ENCODE data around the gene DTNBP1.
A peak's percentile ranks its signal among the peaks of the same experiment; 100 is the strongest.

DTNBP1 gene

GRCh38 chr6:15530411-15530810 lies 132.4 kb downstream of the DTNBP1 start:
- no peak for DNase-seq

GRCh38 chr6:15528870-15529269 lies 134.0 kb downstream of the DTNBP1 start:
- DNase-seq = no peak

GRCh38 chr6:15527838-15528617 lies 134.8 kb downstream of the DTNBP1 start:
- DNase-seq = no peak

GRCh38 chr6:15526212-15526701 lies 136.6 kb downstream of the DTNBP1 start:
- DNase-seq = no peak

DNA sequence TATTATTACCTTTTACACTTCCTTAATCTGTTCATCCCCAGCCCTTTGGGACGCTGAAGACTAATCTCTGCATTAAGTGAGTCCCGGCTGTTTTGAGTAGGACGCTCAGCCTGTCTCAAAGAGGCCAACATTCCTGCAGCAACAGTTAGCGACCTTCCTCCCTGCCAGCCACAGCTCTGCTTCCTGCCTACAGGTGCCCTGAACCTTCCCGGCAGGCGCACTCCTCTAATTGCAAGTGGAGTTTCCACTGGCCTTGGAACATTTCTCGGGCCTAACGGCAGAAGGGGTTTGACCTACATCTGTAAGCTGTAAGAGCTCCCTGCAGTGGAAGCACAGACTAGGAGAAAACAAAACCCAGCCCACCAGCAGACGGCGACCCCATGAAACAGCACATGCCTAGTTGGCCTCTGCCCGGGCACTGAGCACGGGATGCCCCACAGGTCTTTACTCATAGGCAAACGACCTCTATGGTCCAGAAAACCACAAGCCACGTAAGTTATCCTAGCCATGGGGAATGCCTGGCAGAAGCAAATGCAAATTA lies 137.9 kb downstream of the DTNBP1 start:
- no peak for DNase-seq

- DNase-seq = no peak
Measured at GRCh38 chr6:15523679-15524630, 138.9 kb downstream of the DTNBP1 start.

DNA sequence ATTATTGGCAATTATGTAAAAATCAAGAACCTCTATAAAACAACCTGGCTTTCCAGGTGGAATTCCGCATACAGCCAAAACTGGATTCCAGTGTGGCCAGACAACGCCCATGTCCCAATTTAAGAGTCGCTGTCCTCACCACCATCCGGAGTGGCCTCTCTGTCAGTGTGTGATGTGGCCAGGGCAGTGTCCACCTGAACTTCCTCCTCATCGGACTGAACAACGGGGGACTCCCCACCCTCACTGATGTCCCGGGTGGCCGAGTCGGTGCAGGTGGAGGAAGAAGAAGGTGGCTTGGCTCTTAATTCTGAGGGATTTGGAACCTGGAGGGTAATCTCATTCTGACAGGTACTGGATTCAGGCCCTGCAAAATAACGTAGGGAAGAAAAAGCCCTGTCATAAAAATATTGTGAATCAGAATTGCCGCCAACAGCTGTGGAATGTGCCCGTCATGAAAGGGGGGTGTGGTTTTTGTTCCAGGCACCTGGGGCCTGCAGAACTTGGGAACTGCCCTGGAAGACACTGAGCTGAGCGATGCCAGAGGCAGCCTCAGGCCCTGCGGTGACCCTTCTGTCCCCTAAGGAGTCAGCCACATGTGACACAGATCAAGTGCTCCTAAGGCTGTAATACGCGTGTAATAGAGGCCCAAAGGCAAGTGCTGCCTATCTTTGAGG lies 139.8 kb downstream of the DTNBP1 start:
- DNase-seq = no peak

DNA sequence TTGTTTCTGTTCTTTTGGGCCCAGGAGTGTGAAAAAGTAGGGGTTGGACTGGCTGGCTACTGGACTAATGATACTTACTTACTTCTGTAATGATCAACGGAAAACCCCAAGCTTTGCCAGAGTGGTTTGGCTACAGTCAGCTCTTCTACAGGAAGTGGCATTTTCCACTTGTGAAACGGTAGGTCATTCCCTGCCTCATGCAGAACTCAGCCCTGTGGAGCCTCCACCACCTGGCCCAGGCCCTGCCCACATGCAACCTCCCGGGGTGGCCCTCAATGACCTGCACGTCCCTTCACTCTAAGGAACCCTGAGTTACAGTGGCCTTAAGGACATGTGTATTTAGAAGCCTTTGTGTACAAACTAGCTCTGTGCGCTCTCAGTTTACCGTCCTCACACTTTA lies 140.4 kb downstream of the DTNBP1 start:
- DNase-seq = no peak

DNA sequence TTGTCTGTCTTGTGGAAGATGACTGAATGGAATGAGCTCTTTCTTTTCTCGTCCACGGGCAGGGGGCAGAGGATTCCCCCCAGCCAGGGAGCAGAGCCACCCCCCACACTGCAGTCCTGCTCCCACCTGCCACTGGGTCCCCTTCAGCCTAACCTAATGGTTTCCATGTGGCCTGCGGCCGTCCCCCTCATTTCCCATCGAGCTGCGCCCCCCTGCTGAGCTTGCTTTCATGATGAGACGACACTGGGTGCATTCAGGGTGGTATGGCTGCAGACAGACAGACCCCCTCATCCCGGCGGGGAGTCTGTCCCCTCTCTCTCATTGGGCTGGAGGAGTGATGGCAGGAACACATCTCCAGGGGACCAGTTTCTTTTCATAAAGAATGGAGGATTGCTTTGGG lies 140.8 kb downstream of the DTNBP1 start:
- DNase-seq = no peak

DNA sequence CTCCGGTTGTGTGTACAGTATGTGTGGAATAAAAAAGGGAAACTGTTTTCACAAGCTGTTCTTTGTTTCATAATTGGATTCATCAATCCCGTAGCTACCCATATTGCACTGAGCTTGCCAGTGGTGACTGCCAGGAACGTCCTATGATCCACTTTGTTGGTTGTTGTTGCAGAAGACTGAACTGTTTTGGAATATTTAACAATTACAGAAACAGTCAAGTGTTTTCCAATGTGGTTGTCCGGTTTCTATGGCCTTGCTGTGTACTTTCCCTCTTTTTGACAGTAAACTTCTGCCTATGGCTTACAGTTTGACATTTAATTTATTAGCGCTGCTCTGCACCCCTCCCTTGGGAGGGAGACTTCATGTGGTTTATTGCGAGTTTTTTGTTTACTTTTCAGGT lies 141.2 kb downstream of the DTNBP1 start:
- peak; percentile 10 for DNase-seq

DNA sequence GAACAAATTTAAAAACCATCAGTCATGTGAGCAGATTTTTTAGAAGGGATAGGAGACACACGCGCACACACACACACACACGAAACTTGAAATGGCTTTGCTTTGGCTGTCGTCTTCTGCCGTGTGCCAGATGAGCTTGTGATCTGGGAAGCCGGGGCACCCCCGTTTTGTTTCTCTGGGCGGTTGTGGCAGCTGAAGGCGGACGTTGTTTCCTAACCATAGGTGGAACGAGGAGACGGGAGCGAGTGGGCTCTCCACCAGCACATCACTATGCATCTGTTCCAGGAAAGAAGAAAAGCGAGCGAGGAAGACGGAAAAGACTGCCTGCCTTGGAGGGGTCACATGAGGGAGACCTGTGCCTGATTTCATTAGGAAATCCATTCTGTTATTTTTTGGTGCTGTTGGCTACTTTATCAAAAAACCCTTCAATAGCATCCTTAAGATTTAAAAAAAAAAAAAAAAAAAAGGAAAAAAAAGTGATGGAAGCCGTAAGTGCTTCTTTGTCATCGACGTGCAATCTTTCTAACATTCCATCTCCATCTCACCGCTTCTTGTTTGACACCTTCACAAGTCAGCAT lies 142.1 kb downstream of the DTNBP1 start:
- no peak for DNase-seq

DNA sequence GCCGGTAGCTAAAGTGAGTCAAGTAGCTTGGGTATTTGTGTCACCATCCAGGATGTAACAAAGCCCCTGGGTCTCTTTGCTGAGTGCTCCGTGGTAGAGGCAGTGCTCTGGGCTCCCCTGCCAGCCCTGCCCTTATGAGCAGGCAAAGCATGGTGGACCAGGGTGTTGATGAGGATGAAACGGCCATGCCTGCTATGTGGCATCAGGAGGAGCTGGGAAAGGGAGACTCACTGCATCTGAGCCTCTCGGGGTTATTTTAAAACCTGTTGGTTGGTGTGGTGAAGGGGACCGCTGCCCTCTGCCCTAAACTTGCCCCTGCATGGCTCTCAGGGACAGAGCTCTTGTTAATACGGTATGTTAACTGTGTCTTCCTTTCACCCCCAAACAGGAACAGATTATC lies 143.1 kb downstream of the DTNBP1 start:
- no peak for DNase-seq

- DNase-seq = no peak
Measured at GRCh38 chr6:15518878-15519277, 143.9 kb downstream of the DTNBP1 start.

- no peak for DNase-seq
Measured at GRCh38 chr6:15518057-15518456, 144.8 kb downstream of the DTNBP1 start.

DNA sequence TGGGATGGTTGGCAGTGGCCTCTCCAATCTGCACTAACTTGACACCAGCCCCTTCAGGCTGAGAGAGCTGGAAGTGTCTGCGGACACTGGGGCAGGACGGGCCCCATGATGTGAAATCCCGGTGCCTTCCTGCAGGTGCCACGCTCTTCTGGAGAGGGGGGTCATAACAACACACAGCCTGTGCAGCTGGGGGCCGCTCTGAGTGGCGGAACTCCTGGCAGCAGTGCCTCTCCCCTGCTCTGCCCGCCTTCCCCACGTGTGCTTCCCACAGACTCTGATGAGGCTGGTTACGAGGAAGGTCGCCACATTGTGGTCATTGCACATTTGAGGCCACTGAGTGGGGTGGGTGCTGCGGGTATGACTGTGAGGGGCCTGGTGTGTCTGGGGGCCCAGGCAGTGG lies 145.2 kb downstream of the DTNBP1 start:
- DNase-seq = no peak

GRCh38 chr6:15516923-15517560 lies 145.8 kb downstream of the DTNBP1 start:
- no peak for DNase-seq

- no peak for DNase-seq
Measured at GRCh38 chr6:15516378-15516777, 146.4 kb downstream of the DTNBP1 start.

- no peak for DNase-seq
Measured at GRCh38 chr6:15515660-15516375, 147.0 kb downstream of the DTNBP1 start.

- no peak for DNase-seq
Measured at GRCh38 chr6:15515226-15515625, 147.6 kb downstream of the DTNBP1 start.

DNA sequence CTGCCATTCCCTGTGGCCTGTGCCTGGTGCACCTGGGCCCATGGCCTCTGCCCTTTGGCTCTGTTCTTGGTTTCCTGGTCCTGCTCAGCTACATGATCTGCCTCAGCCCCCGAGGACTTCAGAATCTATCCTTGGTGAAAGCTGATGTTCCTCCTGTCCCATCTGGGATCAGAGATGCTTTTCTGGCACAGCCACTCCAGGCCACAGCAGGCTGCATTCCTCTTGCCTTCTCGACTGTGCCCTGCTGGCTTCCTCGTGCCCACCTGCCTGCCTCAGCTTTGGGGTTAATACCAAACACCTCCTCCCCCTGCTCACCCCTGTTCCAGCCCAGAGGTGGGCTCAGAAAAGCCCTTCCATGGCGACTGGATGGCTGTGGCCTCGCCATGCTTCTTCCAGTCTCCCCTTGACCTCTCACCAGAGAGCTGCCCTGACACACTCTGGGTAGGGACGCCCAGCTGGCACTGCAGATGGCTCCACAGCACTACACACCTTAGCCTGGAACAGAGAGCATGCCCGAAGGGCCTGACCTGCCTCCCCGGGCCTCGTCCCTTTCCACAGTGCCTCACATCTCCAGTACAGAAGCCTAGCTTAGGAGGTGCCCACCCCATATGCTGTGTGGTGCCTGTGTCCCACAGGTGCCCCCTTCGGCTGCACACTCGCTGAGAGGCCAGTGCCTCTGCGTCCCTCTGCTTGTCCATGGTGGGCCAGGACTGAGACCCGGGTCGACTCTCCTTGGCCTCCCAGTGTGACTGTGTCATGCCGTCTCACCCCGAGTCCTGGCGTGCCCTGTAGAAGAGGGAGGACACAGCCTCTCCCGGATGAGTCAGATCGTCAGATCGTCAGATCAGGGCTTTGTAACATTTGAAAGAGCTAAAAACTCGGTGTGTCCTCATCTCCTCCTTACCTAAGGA lies 148.8 kb downstream of the DTNBP1 start:
- DNase-seq = no peak
